PFSK-1 (cell line): ENCODE measurements around the gene CARMIL1.

Experiments used
- FOXP2 ChIP-seq: optimal IDR thresholded peaks from 2 replicates; pipeline ENCODE3; 2011; ENCODE audit warnings: borderline replicate concordance, control low read depth, inconsistent platforms; ENCODE audit not compliant: insufficient read depth; ENCODE audit errors: extremely low read length, extremely low read depth
- POLR2AphosphoS5 ChIP-seq: IDR thresholded peaks from 2 replicates; pipeline ENCODE4 v1.6.1; 2012; ENCODE audit warnings: low read depth, mild to moderate bottlenecking, control low read depth, low read length, moderate library complexity
- REST ChIP-seq, 2 experiments: IDR thresholded peaks; 2 replicates each; pipeline versions ENCODE4 v1.6.1 to v1.8.0; 2011 to 2012; ENCODE audit warnings: low read depth in 2 of 2, low read length in 2 of 2, control low read depth in 1 of 2, inconsistent platforms in 1 of 2, mild to moderate bottlenecking in 1 of 2, moderate library complexity in 1 of 2; ENCODE audit not compliant: insufficient read depth in 1 of 2
- SIN3A ChIP-seq: IDR thresholded peaks from 2 replicates; pipeline ENCODE4 v1.6.1; 2012; ENCODE audit warnings: mild to moderate bottlenecking, low read length, moderate library complexity, borderline replicate concordance; ENCODE audit not compliant: insufficient read depth
- TAF1 ChIP-seq: IDR thresholded peaks from 2 replicates; pipeline ENCODE4 v1.6.1; 2012; ENCODE audit warnings: low read length, control low read depth, borderline replicate concordance; ENCODE audit not compliant: insufficient read depth

CARMIL1 gene

DNA sequence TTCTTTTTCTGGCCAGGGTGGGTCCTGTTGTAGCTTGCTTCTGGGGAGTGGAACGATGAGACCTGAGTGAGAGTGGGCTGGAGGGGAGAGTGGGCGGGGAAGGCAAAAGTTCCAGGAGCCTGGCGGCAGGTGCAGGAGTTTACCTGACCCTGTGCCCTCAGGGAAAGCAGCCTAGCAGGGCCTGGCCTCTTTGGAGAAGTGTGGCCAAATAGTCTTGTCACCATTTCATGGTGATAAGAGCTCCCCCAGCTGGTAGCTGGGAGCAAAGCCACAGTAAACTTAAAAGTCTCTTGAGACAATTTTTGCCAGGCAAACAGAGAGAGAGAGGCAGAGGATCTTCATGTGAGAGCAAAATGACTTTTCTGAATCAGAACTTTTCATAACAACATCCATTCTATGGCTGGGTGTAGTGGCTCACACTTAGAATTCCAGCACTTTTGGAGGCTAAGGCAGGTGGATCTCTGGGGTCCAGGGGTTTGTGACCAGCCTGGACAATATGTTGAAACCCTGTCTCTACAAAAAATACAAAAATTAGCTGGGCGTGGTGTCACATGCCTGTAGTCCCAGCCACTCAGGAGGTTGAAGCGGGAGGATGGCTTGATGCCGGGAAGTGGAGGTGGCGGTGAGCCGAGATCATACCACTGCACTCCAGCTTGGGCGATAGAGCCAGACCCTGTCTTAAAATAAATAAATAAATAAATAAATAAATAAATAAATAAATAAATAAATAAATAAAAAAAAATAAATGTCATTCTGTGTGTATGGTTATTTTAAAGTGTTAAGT is 211.0 kb downstream of the CARMIL1 start:
- TF ChIP-seq POLR2AphosphoS5, result no peak
- no peak for TF ChIP-seq FOXP2
- no peak for TF ChIP-seq SIN3A
- TF ChIP-seq REST (IDR thresholded peaks at IDR 0.05; ENCODE audit: insufficient read depth in 1 of 2, low read depth in 2 of 2, low read length in 2 of 2), result no peak
- no peak for TF ChIP-seq TAF1

DNA sequence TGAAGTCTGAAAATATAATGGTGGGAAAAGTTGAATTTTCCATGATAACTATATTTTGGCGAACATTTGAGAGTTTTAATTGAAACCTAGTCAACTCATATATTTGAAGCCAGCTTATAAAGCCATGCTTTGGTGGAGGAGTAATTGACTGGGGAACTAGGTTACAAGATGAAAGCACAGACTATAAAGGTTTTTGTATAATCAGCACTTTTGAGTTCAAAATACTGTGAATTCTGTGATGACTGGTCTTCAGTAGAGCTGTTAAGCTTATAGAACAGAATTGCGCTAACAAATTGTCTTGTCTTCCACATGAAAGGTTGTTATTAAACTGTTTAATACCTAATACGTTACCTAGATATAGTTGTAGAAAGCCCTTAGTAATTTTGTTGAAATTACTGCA is 213.8 kb downstream of the CARMIL1 start:
- TF ChIP-seq TAF1 (no peak), POLR2AphosphoS5 (no peak), SIN3A (no peak), FOXP2 (no peak), REST (IDR thresholded peaks at IDR 0.05; ENCODE audit: insufficient read depth in 1 of 2, low read depth in 2 of 2, low read length in 2 of 2) (no peak)

- TF ChIP-seq POLR2AphosphoS5 (no peak), REST (IDR thresholded peaks at IDR 0.05; ENCODE audit: insufficient read depth in 1 of 2, low read depth in 2 of 2, low read length in 2 of 2) (no peak), TAF1 (no peak), SIN3A (no peak), FOXP2 (no peak)
Observed at GRCh38 chr6:25494469-25494868, 215.3 kb downstream of the CARMIL1 start.

DNA sequence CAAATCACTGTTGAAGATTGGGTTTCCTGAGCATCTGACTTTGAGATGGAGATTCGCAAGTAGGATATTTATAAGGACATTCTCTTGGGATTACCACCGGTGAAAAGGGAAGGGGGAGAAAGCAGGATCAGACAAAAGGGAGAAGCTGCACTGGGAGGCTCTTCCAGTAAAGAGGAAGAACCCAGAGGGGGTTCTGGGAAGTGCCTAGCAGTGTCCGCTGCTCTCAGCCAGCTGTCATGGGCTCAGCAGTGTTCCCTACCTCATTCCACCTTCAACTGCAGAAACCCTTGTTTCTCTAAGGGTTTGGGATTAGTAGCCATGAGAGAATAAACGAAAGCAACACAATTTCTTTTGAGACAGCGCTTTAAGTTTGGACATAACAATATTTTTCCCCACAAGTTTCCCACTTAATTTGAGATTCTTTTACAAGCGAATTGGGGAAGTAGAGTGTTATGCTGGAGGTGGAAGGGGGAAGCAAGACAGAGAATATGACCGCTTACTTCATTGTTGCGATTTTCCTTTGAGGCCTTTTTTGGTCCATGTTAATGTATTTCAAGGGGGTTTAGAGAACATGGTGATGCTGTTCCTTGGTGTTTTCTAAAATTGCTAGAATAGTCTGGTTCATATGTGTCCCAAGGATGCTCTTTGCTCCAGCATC is 218.3 kb downstream of the CARMIL1 start:
- TF ChIP-seq FOXP2 (no peak), TAF1 (no peak), SIN3A (no peak), POLR2AphosphoS5 (no peak), REST (IDR thresholded peaks at IDR 0.05; ENCODE audit: insufficient read depth in 1 of 2, low read depth in 2 of 2, low read length in 2 of 2) (no peak)
